Upper lobe of left lung (tissue), 4 donors: ENCODE results near the gene ADIPOQ.

Experiments
- EP300 ChIP-seq, 4 donors: sonication (generic); formaldehyde crosslinking; IDR thresholded peaks; one replicate each; pipeline ENCODE4 v1.5.1; 2017; ENCODE audit warnings: antibody characterized with exemption in 4 of 4, control low read depth in 2 of 4
- TF ChIP-seq, protein P1 (sequence below), 6 experiments: fragments of 450-650 bp in 4 of 6; fragments of 200-600 bp in 2 of 6; sonication (generic) in 2 of 6; IDR thresholded peaks; one replicate each; pipeline ENCODE4 v1.5.1; 2016 to 2019; ENCODE audit warnings: antibody characterized with exemption in 6 of 6

DNA sequence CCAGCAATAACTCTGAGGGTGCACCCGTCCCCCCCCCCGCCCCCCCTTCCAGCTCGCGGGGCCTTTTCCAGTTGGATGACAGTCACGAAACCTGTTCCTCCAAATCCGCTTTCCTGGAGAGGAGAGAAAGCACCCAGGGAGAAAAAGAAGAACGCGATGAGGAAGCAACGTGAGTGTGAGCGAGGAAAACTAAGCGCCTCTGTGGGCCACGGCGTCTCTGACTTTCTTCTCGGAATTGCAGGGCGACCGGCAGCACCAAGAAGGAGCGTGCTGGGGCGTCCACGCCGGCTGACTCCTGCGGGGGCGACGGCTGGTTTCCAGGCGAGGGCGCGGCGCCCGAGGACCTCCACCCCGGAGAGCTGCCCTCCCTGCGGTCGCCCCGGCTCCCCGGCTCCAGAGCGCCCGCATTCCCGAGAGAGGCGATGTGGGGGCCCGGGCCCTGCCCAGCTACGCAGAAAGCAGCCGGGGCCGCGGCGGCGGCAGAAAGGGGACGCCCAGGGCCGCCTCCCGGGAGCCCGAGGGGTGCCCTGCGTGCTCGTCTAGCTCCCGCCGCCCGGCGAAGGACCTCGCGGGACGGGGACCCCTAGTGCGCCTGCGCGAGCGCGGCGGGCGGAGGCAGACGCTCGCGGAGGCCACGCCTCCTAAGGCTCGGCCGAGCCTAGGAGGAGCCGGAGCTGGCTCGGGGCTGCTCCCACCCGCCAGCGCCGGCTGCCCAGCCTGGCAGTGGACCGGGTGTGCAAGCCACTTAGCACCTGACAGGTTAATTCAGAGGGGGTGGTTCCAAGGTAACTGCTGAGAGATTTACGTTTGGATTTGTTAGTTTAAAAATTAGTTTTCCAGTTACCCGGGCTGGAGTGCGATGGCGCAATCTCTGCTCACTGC is 15.3 kb upstream of the ADIPOQ start:
- TF ChIP-seq EP300 (IDR thresholded peaks at IDR 0.05): no peak
- TF ChIP-seq, protein P1, sequence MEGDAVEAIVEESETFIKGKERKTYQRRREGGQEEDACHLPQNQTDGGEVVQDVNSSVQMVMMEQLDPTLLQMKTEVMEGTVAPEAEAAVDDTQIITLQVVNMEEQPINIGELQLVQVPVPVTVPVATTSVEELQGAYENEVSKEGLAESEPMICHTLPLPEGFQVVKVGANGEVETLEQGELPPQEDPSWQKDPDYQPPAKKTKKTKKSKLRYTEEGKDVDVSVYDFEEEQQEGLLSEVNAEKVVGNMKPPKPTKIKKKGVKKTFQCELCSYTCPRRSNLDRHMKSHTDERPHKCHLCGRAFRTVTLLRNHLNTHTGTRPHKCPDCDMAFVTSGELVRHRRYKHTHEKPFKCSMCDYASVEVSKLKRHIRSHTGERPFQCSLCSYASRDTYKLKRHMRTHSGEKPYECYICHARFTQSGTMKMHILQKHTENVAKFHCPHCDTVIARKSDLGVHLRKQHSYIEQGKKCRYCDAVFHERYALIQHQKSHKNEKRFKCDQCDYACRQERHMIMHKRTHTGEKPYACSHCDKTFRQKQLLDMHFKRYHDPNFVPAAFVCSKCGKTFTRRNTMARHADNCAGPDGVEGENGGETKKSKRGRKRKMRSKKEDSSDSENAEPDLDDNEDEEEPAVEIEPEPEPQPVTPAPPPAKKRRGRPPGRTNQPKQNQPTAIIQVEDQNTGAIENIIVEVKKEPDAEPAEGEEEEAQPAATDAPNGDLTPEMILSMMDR (IDR thresholded peaks at IDR 0.05): peak in 1 of 6 experiments; percentile 21
